ENCODE measurements around the gene TRAF4.
"Not testable (repeated sequence)": the region's sequence is repeated elsewhere in the genome, so short reads cannot be mapped to it uniquely, and the experiment has no call there.

GRCh38 chr17:28779601-28780000, 35.8 kb downstream of the TRAF4 start:
- TF ChIP-seq POLR2A, CTCF (IDR thresholded peaks at IDR 0.05): not testable (repeated sequence)

Measured in esophagus squamous epithelium (tissue), 4 donors.